ENCODE data around the gene SPEN.
"Not testable (repeated sequence)": the region's sequence is repeated elsewhere in the genome, so short reads cannot be mapped to it uniquely, and the experiment has no call there.

Gene SPEN

GRCh38 chr1:15974855-15975254 is 127.3 kb downstream of the SPEN start:
- H3K27ac ChIP-seq, result peak overlapping the region; percentile 58

GRCh38 chr1:15975358-15975804 is 127.9 kb downstream of the SPEN start:
- peak overlapping the region; percentile 58 for H3K27ac ChIP-seq

More at GRCh38 chr1:15974855-15975254, 127.3 kb downstream of the SPEN start:
- TF ChIP-seq CTCF (IDR thresholded peaks at IDR 0.05), result no peak
- TF ChIP-seq ZFX (IDR thresholded peaks at IDR 0.05; ENCODE audit: borderline replicate concordance), result no peak

GRCh38 chr1:15975805-15976680 is 128.5 kb downstream of the SPEN start, which contains the start of gene ZBTB17:
TSS of gene ZBTB17 (minus strand) at chr1:15976101. CDS start at chr1:15948495, 27,606 bp downstream.
- H3K27ac ChIP-seq, result peak within 1 kb of the TSS; percentile 58
- no peak for TF ChIP-seq ZFX (IDR thresholded peaks at IDR 0.05; ENCODE audit: borderline replicate concordance)
- TF ChIP-seq CTCF (IDR thresholded peaks at IDR 0.05), result no peak; the same call in 1 of the 2 replicates

More at GRCh38 chr1:15975358-15975804, 127.9 kb downstream of the SPEN start:
- TF ChIP-seq ZFX (IDR thresholded peaks at IDR 0.05; ENCODE audit: borderline replicate concordance), result no peak
- peak; percentile 35 for TF ChIP-seq CTCF (IDR thresholded peaks at IDR 0.05)

- H3K27ac ChIP-seq, result not testable (repeated sequence)
Measured at GRCh38 chr1:15977947-15978346, 130.4 kb downstream of the SPEN start.

- no peak for TF ChIP-seq ZFX (IDR thresholded peaks at IDR 0.05; ENCODE audit: borderline replicate concordance)
- TF ChIP-seq CTCF (IDR thresholded peaks at IDR 0.05), result no peak
Measured at GRCh38 chr1:15981679-15982078, 134.2 kb downstream of the SPEN start.

GRCh38 chr1:15983275-15983674 is 135.8 kb downstream of the SPEN start:
- H3K27ac ChIP-seq, result no peak overlapping the region
- TF ChIP-seq ZFX (IDR thresholded peaks at IDR 0.05; ENCODE audit: borderline replicate concordance) (no peak), CTCF (IDR thresholded peaks at IDR 0.05) (no peak)

More at GRCh38 chr1:15981679-15982078, 134.2 kb downstream of the SPEN start:
- no peak overlapping the region for H3K27ac ChIP-seq

GRCh38 chr1:15985611-15986297 is 138.2 kb downstream of the SPEN start:
- H3K27ac ChIP-seq, result no peak overlapping the region
- TF ChIP-seq CTCF (IDR thresholded peaks at IDR 0.05), result no peak
- TF ChIP-seq ZFX (IDR thresholded peaks at IDR 0.05; ENCODE audit: borderline replicate concordance), result no peak

Measured in 22Rv1 (cell line).